IgD-negative memory B cell (primary cell): ENCODE results near the gene OTOG. TPM values are rescaled to one million over a fixed set of nuclear protein-coding genes. Genes with fewer than 3 reads are reported as not detected.
A peak's percentile ranks its signal among the peaks of the same experiment; 100 is the strongest.
"Not testable (repeated sequence)": the region's sequence is repeated elsewhere in the genome, so short reads cannot be mapped to it uniquely, and the experiment has no call there.

Experiments used
- H3K27ac Mint-ChIP-seq, 3 donors: one replicate each; pipeline ENCODE4 v1.8.0; 2020 to 2022; ENCODE audit warnings: mild to moderate bottlenecking in 3 of 3, mixed read lengths in 3 of 3, moderate library complexity in 1 of 3
- H3K27me3 Mint-ChIP-seq: one replicate; pipeline ENCODE4 v1.8.0; 2021; ENCODE audit warnings: mixed read lengths
- H3K36me3 Mint-ChIP-seq: one replicate; pipeline ENCODE4 v1.8.0; 2020; ENCODE audit warnings: mild to moderate bottlenecking, mixed read lengths
- H3K4me1 Mint-ChIP-seq, 3 donors: one replicate each; pipeline ENCODE4 v1.8.0; 2020 to 2022; ENCODE audit warnings: mixed read lengths in 3 of 3, mild to moderate bottlenecking in 1 of 3
- H3K4me3 Mint-ChIP-seq, 4 donors: one replicate each; pipeline ENCODE4 v1.8.0; 2020 to 2022; ENCODE audit warnings: mild to moderate bottlenecking in 4 of 4, mixed read lengths in 4 of 4, moderate library complexity in 3 of 4
- H3K9me3 Mint-ChIP-seq, 3 donors: one replicate each; pipeline ENCODE4 v1.8.0; 2020 to 2021; ENCODE audit warnings: mixed read lengths in 3 of 3, mild to moderate bottlenecking in 1 of 3
- polyA plus RNA-seq: library from polyadenylated mRNA; unstranded; fragments of 300-500 nt; fragmentation: Illumina TruSeq; gene quantifications from one replicate; pipeline ENCODE4 v1.2.3, GENCODE V29; 2021

Gene OTOG
- polyA plus RNA-seq, 1 donor from 2014 or later = not detected

DNA sequence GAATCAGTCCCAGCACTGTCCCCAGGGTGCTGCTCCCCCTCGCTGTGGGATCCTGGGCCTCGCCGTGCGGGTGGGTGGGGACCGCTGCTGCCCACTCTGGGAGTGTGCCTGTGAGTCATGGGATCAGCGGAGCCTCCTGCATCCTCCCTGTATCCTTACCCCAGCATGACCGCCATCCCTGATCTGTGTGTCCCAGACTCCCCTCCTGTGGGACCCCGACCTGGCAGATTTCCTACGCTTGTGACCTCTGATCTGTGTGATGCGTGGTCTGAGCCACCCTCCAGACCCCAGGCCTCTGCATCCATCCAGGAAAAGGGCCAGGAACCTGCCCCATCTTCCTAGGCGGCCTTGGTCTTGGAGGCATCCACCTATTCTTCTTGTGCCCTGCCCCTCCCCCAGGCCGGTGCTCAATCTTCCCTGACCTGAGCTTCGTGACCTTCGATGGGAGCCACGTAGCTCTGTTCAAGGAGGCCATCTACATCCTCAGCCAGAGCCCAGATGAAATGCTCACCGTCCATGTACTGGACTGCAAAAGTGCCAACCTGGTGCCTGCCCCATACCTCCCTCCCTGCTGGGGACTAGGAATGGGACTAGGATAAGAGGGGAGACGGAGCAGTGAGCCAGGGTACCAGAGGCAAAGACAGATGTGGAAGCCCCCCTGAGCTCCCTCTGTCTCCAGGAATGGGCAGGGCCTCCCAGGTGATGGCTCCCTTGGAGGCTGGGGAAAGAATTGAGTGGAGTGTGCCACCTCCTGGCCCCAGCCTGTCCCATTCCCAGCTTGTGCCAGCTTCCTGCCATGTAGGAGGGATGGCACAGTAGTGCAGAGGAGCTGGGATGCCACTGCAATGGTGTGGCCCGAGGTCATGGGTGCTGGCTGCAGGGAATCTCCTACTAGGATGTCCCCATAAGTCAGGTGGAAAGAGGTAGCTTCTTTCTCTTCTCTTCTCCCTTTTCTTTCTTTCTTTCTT, 65.4 kb downstream of the OTOG start:
- no peaks in the 10 kb centered on the region for H3K9me3 Mint-ChIP-seq
- no peaks in the 10 kb centered on the region for H3K4me1 Mint-ChIP-seq
- H3K36me3 Mint-ChIP-seq = no peaks in the 10 kb centered on the region
- peaks cover 15% of the 10 kb centered on the region for H3K27me3 Mint-ChIP-seq
- H3K4me3 Mint-ChIP-seq = peak overlapping the region in 1 of 4 donors; percentile 49
- no peak overlapping the region for H3K27ac Mint-ChIP-seq

DNA sequence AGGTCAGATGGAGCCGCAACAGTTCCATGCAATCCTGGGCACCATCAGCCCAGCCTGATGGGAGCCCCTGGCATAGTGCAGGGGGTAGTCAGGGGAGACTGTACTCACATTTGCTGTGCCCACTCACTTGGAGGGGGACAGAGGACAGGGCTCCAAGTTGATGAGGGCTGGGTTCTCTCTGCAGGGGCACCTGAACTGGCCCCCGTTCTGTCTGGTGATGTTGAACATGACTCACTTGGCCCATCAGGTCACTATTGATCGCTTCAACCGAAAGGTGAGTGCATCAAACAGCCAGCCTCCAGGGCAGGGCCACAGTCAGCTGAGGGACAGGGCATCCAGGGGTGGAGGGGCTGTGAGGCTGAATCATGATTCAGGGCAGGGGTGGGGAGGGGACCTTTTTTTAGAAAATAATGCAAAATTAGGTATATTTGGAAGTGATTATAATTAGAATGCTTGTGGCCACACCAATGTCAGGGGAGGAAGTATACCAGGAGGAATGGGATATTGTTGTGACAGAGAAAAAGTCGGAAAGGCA, 66.4 kb downstream of the OTOG start:
- Mint-ChIP-seq H3K27ac (no peak overlapping the region), H3K4me3 (no peak overlapping the region)

DNA sequence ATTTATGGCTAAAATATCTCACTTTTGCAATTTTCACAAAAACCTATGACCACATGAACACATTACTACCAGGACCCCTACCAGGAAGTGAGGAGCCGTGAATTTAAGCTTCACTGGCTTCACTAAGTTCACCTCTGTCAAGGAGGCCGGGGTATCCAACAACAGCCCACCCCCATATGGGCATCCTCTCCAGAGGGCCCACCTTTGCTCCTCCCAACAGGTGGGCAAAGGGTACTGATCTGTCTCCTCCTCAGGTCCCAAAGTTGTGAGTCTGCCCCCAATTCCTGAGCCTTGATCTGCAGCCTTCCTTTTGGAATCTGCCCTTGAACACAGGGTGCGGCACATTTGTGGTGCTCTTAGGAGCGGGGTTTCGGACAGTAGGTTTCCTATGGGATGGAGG, 66.9 kb downstream of the OTOG start:
- H3K27me3 Mint-ChIP-seq = peaks cover 11% of the 10 kb centered on the region
- H3K4me1 Mint-ChIP-seq = no peaks in the 10 kb centered on the region
- H3K9me3 Mint-ChIP-seq = no peaks in the 10 kb centered on the region
- no peak overlapping the region for H3K4me3 Mint-ChIP-seq
- no peaks in the 10 kb centered on the region for H3K36me3 Mint-ChIP-seq
- H3K27ac Mint-ChIP-seq = no peak overlapping the region

More for the DNA sequence above, 66.4 kb downstream of the OTOG start:
- peaks cover 14% of the 10 kb centered on the region for H3K27me3 Mint-ChIP-seq
- H3K9me3 Mint-ChIP-seq = no peaks in the 10 kb centered on the region
- no peaks in the 10 kb centered on the region for H3K4me1 Mint-ChIP-seq
- H3K36me3 Mint-ChIP-seq = no peaks in the 10 kb centered on the region

DNA sequence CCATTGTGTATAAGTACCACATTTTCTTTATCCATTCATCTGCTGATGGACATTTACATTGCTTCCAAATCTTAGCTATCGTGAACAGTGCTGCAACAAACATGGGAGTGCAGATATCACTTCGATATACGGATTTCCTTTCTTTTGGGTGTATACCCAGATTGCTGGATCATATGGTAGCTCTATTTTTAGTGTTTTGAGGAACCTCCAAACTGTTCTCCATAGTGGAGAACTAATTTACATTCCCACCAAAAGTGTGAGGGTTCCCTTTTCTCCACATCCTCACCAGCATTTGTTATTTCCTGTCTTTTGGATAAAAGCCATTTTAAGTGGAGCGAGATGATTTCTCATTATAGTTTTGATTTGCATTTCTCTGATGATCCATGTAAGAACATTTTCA, 75.7 kb downstream of the OTOG start:
- H3K4me1 Mint-ChIP-seq, H3K36me3 Mint-ChIP-seq, H3K27me3 Mint-ChIP-seq, H3K27ac Mint-ChIP-seq, H3K4me3 Mint-ChIP-seq: not testable (repeated sequence)
- H3K9me3 Mint-ChIP-seq = peaks cover 3 to 23% (median 20%) of the 10 kb centered on the region in 3 donors

DNA sequence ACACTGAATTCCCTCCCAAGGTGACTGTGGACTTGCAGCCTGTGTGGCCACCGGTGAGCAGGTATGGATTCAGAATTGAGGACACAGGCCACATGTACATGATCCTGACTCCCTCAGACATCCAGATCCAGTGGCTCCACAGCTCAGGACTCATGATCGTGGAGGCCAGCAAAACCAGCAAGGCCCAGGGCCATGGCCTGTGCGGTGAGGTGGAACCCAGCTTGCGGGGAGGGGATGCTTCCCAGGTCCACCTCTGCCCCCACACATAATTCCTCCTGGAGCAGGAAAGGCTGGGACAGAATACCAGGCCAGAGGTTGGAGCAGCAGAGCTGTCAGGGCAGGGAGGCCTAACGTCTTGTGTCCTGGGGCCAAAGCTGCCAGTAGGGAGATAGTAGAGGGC, 82.1 kb downstream of the OTOG start:
- H3K9me3 Mint-ChIP-seq = peaks cover 0 to 5% (median 3%) of the 10 kb centered on the region in 3 donors
- H3K36me3 Mint-ChIP-seq = no peaks in the 10 kb centered on the region
- no peaks in the 10 kb centered on the region for H3K4me1 Mint-ChIP-seq
- H3K4me3 Mint-ChIP-seq = no peak overlapping the region
- no peak overlapping the region for H3K27ac Mint-ChIP-seq
- peaks cover 9% of the 10 kb centered on the region for H3K27me3 Mint-ChIP-seq

DNA sequence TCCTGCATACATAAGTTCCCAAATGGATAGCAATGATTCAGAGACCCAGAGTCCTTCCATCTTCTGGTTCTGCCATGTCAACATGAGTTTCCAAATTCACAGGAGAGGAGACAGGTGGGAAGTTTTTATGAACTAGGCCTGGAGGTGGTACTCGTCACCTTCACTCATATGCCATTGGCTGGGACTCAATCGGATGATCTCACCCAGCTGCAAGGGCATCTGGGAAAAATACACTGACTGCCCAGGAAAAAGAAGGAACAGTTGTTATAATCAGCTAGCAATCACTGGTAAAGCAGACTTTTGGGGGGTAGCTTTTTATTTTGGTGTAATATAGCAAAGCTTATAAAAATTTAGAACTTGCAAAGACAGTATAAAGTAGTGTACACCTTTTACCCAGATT, 83.9 kb downstream of the OTOG start:
- Mint-ChIP-seq H3K36me3 (no peaks in the 10 kb centered on the region), H3K4me3 (no peak overlapping the region), H3K27me3 (peaks cover 7% of the 10 kb centered on the region), H3K27ac (no peak overlapping the region), H3K9me3 (peaks cover 0 to 4% (median 0%) of the 10 kb centered on the region in 3 donors), H3K4me1 (no peaks in the 10 kb centered on the region)

DNA sequence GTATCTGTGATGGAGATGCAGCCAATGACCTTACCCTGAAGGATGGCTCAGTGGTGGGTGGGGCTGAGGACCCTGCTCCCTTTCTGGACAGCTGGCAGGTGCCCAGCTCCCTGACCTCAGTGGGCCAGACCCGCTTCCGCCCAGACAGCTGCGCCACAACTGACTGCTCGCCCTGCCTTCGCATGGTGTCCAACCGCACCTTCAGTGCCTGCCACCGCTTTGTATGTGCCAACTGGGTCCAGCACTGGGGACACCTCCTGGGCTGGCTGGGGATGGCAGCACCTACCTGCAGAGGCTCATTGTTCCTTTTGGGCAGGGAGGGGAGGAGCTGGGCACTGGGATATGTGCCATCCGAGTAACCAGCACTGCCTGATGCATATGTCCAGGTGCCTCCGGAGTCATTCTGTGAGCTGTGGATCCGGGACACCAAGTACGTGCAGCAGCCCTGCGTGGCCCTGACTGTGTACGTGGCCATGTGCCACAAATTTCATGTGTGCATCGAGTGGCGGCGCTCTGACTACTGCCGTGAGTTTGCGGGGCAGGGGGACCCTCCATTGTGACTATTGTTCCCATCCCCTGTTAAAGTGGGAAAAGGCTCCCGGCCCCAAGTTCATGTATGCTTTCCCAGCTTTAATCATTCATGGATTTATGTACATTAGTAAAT, 84.8 kb downstream of the OTOG start:
- H3K4me1 Mint-ChIP-seq = no peaks in the 10 kb centered on the region
- no peak overlapping the region for H3K4me3 Mint-ChIP-seq
- H3K9me3 Mint-ChIP-seq = peaks cover 0 to 4% (median 0%) of the 10 kb centered on the region in 3 donors
- H3K27me3 Mint-ChIP-seq = peaks cover 7% of the 10 kb centered on the region
- H3K27ac Mint-ChIP-seq = no peak overlapping the region
- H3K36me3 Mint-ChIP-seq = no peaks in the 10 kb centered on the region

DNA sequence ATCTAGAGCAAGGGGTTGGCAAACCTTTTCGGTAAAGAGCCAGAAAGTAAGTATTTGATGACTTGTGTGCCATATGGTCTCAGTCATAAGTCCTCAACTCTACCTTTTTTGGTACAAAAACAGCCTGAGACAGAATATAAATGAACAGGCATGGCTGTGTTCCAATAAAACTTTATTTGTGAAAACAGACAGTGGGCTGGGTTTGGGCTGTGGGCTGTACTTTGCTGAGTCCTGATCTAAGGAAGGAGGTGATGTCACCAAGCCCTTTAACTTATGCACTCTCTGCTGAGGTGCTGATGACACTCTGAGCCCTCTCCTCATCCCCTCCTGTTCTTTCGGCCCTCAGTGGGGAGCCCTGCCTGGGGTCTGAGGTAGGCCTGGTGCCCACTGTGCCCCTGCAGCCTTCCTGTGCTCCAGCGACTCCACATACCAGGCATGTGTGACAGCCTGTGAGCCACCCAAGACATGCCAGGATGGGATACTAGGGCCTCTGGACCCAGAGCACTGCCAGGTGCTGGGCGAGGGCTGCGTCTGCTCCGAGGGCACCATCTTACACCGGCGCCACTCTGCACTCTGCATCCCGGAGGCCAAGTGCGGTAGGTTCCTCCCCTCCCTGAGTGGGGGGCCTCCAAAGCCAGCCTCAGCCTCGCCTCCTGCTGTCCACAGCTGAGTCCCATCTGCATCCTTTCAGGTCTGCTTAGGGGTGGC, 86.4 kb downstream of the OTOG start:
- H3K9me3 Mint-ChIP-seq = peaks cover 0 to 2% (median 0%) of the 10 kb centered on the region in 3 donors
- no peaks in the 10 kb centered on the region for H3K36me3 Mint-ChIP-seq
- no peak overlapping the region for H3K4me3 Mint-ChIP-seq
- H3K27me3 Mint-ChIP-seq = peaks cover 7% of the 10 kb centered on the region
- no peak overlapping the region for H3K27ac Mint-ChIP-seq
- no peaks in the 10 kb centered on the region for H3K4me1 Mint-ChIP-seq

DNA sequence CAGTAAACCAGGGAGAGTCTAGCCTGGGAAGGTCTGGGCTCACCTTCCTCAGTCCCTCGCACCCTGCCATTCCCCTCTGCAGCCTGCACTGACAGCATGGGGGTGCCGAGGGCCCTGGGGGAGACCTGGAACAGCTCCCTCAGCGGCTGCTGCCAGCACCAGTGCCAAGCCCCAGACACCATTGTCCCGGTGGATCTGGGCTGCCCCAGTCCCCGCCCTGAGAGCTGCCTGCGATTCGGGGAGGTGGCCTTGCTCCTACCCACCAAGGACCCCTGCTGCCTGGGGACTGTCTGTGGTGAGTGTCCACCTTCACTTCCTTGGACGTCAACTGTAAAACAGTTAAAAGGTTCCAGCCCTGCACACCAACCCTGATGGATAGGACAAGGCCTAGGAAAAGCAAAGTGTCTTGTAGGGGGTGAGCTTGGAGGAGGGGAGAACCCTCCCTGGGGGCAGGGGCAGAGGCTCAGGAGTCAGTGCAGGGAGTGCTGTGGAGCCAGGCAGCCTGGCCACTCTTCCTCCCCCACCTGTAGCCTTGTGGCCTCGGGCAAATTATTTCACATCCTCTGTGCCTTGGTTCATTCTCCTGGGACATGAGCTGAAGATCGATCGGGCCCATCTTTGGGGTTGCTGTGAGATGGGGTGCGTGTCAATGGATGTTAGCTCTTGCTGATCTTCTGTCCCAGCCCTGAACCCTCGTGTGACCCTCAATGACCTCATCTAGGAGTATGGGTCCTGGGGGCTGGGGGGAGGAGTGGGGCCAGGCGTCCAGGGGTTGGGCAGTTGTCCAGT, 87.1 kb downstream of the OTOG start:
- Mint-ChIP-seq H3K36me3 (no peaks in the 10 kb centered on the region), H3K4me3 (no peak overlapping the region), H3K27me3 (peaks cover 6% of the 10 kb centered on the region), H3K4me1 (no peaks in the 10 kb centered on the region), H3K9me3 (peaks cover 0 to 2% (median 0%) of the 10 kb centered on the region in 3 donors), H3K27ac (no peak overlapping the region)

DNA sequence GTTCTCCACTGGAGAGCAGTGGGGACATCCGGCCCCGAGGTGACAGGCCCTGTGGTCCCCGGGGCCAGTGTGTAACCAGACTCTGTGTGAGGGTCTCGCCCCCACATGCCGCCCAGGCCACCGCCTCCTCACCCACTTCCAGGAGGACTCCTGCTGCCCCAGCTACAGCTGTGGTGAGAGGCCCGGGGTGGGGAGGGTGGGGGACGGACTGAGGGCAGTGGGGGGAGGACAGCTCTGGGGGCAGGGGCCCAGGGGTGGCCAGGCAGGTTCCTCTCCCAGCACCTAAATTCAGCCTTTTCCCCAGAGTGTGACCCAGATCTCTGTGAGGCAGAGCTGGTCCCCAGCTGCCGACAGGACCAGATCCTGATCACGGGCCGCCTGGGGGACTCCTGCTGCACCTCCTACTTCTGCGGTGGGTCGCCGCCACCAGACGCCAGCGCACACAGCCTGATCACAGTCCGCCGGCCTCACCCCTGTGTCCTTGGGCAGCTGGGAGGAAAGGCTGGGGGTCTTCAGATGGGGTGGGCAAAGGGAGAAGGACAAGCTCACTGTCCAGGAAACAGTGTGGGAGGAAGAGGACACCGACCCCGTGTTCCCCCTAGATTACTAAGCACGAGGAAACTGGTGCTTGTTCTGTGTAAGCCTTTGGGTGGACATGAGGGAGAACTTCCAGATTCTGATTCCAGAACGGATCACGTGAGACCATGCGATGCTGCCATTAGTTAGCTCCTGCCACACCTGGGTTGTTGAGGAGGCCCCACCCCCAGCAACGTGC, 87.9 kb downstream of the OTOG start:
- H3K27ac Mint-ChIP-seq = no peak overlapping the region
- no peaks in the 10 kb centered on the region for H3K4me1 Mint-ChIP-seq
- no peaks in the 10 kb centered on the region for H3K36me3 Mint-ChIP-seq
- no peak overlapping the region for H3K4me3 Mint-ChIP-seq
- peaks cover 0 to 2% (median 0%) of the 10 kb centered on the region in 3 donors for H3K9me3 Mint-ChIP-seq
- no peaks in the 10 kb centered on the region for H3K27me3 Mint-ChIP-seq

DNA sequence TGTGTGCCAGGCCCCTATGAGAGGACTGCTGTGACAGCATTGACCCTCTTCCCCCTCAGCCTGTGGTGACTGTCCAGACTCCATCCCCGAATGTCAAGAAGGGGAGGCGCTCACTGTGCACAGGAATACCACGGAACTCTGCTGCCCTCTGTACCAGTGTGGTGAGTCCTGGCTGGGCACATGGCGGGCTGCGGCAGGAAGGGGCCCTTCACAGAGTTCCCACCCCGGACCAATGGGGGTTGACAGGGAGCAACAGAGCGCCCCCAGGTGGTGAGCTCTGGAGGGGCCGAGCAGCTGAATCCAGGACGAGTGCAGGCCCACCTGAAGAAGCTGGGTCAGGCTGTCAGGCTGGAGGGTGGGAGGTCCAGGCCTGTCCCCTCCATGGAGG, 88.5 kb downstream of the OTOG start:
- Mint-ChIP-seq H3K27ac (no peak overlapping the region), H3K4me3 (no peak overlapping the region), H3K4me1 (no peaks in the 10 kb centered on the region)

DNA sequence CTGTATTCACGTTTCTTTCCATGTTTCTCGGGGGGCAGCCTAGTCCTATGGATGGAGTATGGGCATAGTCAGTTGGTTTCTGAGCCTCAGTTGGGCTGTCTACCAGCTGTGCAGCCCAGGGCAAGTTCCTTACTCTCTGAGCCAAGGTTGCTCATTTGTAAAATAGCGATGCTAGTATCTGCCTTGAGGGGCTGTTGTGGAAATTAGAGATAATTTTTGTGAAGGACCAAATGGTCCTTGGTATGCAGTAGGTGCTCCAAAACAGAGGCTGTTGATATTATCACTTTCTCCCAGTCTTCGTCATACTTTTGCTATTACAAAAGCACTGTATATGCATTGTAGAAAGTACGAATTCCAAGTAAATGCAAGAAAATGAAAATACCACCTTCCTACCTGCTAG, 89.7 kb downstream of the OTOG start:
- H3K4me3 Mint-ChIP-seq = no peak overlapping the region
- H3K9me3 Mint-ChIP-seq = peaks cover 0 to 2% (median 0%) of the 10 kb centered on the region in 3 donors
- H3K36me3 Mint-ChIP-seq = no peaks in the 10 kb centered on the region
- H3K4me1 Mint-ChIP-seq = no peaks in the 10 kb centered on the region
- no peak overlapping the region for H3K27ac Mint-ChIP-seq
- no peaks in the 10 kb centered on the region for H3K27me3 Mint-ChIP-seq

More for the DNA sequence above, 88.5 kb downstream of the OTOG start:
- Mint-ChIP-seq H3K9me3 (peaks cover 0 to 2% (median 0%) of the 10 kb centered on the region in 3 donors), H3K36me3 (no peaks in the 10 kb centered on the region), H3K27me3 (no peaks in the 10 kb centered on the region)

DNA sequence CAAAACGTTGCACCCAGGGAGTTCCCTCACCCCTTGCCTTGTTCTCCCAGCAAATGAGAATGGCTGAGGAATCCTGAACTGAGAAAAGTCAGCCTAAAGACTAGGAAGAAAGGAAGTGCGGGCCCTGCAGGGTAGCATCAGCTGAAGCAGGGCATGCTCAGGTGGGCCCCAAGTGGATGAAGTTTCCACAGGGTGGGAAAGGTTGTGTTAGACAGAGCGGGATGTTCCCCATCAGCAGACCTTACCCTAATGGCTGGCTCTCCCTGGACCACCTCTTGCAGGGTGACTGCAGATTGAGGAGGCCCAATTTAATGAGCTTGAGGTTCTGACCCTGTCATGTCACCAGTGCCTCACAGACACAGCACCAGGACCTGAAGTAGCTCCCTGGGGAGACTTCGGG, 90.8 kb downstream of the OTOG start:
- Mint-ChIP-seq H3K4me3 (no peak overlapping the region), H3K9me3 (peaks cover 0 to 2% (median 0%) of the 10 kb centered on the region in 3 donors), H3K4me1 (no peaks in the 10 kb centered on the region), H3K27ac (no peak overlapping the region), H3K27me3 (no peaks in the 10 kb centered on the region), H3K36me3 (no peaks in the 10 kb centered on the region)

DNA sequence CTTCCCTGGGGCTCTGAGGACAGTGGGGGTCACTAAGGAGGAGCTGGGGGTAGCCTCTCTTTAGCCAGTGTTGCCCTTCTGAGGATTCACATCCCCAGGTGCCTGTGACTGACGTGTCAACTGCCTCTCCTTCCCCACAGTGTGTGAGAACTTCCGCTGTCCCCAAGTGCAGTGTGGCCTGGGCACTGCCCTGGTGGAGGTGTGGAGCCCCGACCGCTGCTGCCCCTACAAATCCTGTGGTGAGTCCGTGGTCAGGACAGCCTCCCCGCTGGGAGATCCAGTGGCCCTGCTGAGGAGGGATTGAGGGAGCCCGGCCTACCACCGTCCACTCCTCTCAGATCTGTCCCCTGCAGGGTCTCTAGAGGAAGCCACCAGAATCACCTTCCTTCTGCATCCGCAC, 91.3 kb downstream of the OTOG start:
- Mint-ChIP-seq H3K27ac (no peak overlapping the region), H3K4me3 (no peak overlapping the region), H3K9me3 (peaks cover 0 to 2% (median 0%) of the 10 kb centered on the region in 3 donors), H3K36me3 (no peaks in the 10 kb centered on the region), H3K4me1 (no peaks in the 10 kb centered on the region), H3K27me3 (no peaks in the 10 kb centered on the region)
